Measurements from ENCODE around the gene TSPAN3.

The TSPAN3 gene

GRCh38 chr15:77022646-77023575 lies 48.0 kb downstream of the TSPAN3 start:
- Histone ChIP-seq H3K27ac (ENCODE audit: low read length) (no peak overlapping the region), H3K4me1 (ENCODE audit: control insufficient read depth, insufficient read depth, low read length) (no peaks in the 10 kb centered on the region; the same call in none of the 2 replicates)

GRCh38 chr15:77021803-77022381 lies 49.0 kb downstream of the TSPAN3 start:
- Histone ChIP-seq H3K4me1 (ENCODE audit: control insufficient read depth, insufficient read depth, low read length) (no peaks in the 10 kb centered on the region; the same call in 1 of the 2 replicates), H3K27ac (ENCODE audit: low read length) (no peak overlapping the region), H3K27me3 (ENCODE audit: control insufficient read depth, insufficient read depth, low read length) (no peaks in the 10 kb centered on the region), H3K9me3 (ENCODE audit: control insufficient read depth, insufficient read depth, low read length) (no peaks in the 10 kb centered on the region), H3K36me3 (ENCODE audit: control insufficient read depth, insufficient read depth, low read length) (no peaks in the 10 kb centered on the region), H3K4me3 (ENCODE audit: low read length) (no peak overlapping the region)
- DNase-seq (ENCODE audit: low read depth, low spot score), result no peak
- WGBS (ENCODE audit: insufficient coverage, insufficient read length), result no CpG with 5 or more reads among the region's 7 CpGs

More at GRCh38 chr15:77022646-77023575, 48.0 kb downstream of the TSPAN3 start:
- no peak overlapping the region for H3K4me3 ChIP-seq (ENCODE audit: low read length)
- no CpG with 5 or more reads among the region's 14 CpGs for WGBS (ENCODE audit: insufficient coverage, insufficient read length)
- no peaks in the 10 kb centered on the region for H3K27me3 ChIP-seq (ENCODE audit: control insufficient read depth, insufficient read depth, low read length)
- no peaks in the 10 kb centered on the region for H3K9me3 ChIP-seq (ENCODE audit: control insufficient read depth, insufficient read depth, low read length)
- no peaks in the 10 kb centered on the region for H3K36me3 ChIP-seq (ENCODE audit: control insufficient read depth, insufficient read depth, low read length)
- no peak for DNase-seq (ENCODE audit: low read depth, low spot score)

GRCh38 chr15:77021088-77021481 lies 49.8 kb downstream of the TSPAN3 start:
- no peak overlapping the region for H3K4me3 ChIP-seq (ENCODE audit: low read length)
- H3K4me1 ChIP-seq (ENCODE audit: control insufficient read depth, insufficient read depth, low read length), result no peaks in the 10 kb centered on the region; the same call in 1 of the 2 replicates
- H3K27ac ChIP-seq (ENCODE audit: low read length), result no peak overlapping the region
- H3K36me3 ChIP-seq (ENCODE audit: control insufficient read depth, insufficient read depth, low read length), result no peaks in the 10 kb centered on the region
- no peaks in the 10 kb centered on the region for H3K27me3 ChIP-seq (ENCODE audit: control insufficient read depth, insufficient read depth, low read length)
- DNase-seq (ENCODE audit: low read depth, low spot score), result no peak
- no peaks in the 10 kb centered on the region for H3K9me3 ChIP-seq (ENCODE audit: control insufficient read depth, insufficient read depth, low read length)
- WGBS (ENCODE audit: insufficient coverage, insufficient read length), result no CpG with 5 or more reads among the region's 9 CpGs

- Histone ChIP-seq H3K4me3 (ENCODE audit: low read length) (no peak overlapping the region), H3K27me3 (ENCODE audit: control insufficient read depth, insufficient read depth, low read length) (no peaks in the 10 kb centered on the region), H3K27ac (ENCODE audit: low read length) (no peak overlapping the region), H3K36me3 (ENCODE audit: control insufficient read depth, insufficient read depth, low read length) (no peaks in the 10 kb centered on the region), H3K4me1 (ENCODE audit: control insufficient read depth, insufficient read depth, low read length) (no peaks in the 10 kb centered on the region; the same call in 1 of the 2 replicates), H3K9me3 (ENCODE audit: control insufficient read depth, insufficient read depth, low read length) (no peaks in the 10 kb centered on the region)
- no CpG with 5 or more reads among the region's 6 CpGs for WGBS (ENCODE audit: insufficient coverage, insufficient read length)
- no peak for DNase-seq (ENCODE audit: low read depth, low spot score)
Measured at GRCh38 chr15:77020348-77021087, 50.4 kb downstream of the TSPAN3 start.

- no peaks in the 10 kb centered on the region for H3K27me3 ChIP-seq (ENCODE audit: control insufficient read depth, insufficient read depth, low read length)
- H3K4me1 ChIP-seq (ENCODE audit: control insufficient read depth, insufficient read depth, low read length), result no peaks in the 10 kb centered on the region; the same call in 1 of the 2 replicates
- no peak overlapping the region for H3K27ac ChIP-seq (ENCODE audit: low read length)
- H3K36me3 ChIP-seq (ENCODE audit: control insufficient read depth, insufficient read depth, low read length), result no peaks in the 10 kb centered on the region
- no CpG with 5 or more reads among the region's 12 CpGs for WGBS (ENCODE audit: insufficient coverage, insufficient read length)
- DNase-seq (ENCODE audit: low read depth, low spot score), result no peak
- no peaks in the 10 kb centered on the region for H3K9me3 ChIP-seq (ENCODE audit: control insufficient read depth, insufficient read depth, low read length)
- H3K4me3 ChIP-seq (ENCODE audit: low read length), result no peak overlapping the region
Measured at GRCh38 chr15:77019521-77020331, 51.2 kb downstream of the TSPAN3 start.

GRCh38 chr15:77018796-77019505 lies 52.0 kb downstream of the TSPAN3 start:
- WGBS (ENCODE audit: insufficient coverage, insufficient read length), result no CpG with 5 or more reads among the region's 11 CpGs
- H3K27ac ChIP-seq (ENCODE audit: low read length), result no peak overlapping the region
- no peaks in the 10 kb centered on the region for H3K36me3 ChIP-seq (ENCODE audit: control insufficient read depth, insufficient read depth, low read length)
- H3K4me1 ChIP-seq (ENCODE audit: control insufficient read depth, insufficient read depth, low read length), result no peaks in the 10 kb centered on the region; the same call in 1 of the 2 replicates
- no peak for DNase-seq (ENCODE audit: low read depth, low spot score)
- no peaks in the 10 kb centered on the region for H3K9me3 ChIP-seq (ENCODE audit: control insufficient read depth, insufficient read depth, low read length)
- no peak overlapping the region for H3K4me3 ChIP-seq (ENCODE audit: low read length)
- H3K27me3 ChIP-seq (ENCODE audit: control insufficient read depth, insufficient read depth, low read length), result no peaks in the 10 kb centered on the region

- Histone ChIP-seq H3K27me3 (ENCODE audit: control insufficient read depth, insufficient read depth, low read length) (no peaks in the 10 kb centered on the region), H3K27ac (ENCODE audit: low read length) (no peak overlapping the region), H3K4me3 (ENCODE audit: low read length) (no peak overlapping the region), H3K4me1 (ENCODE audit: control insufficient read depth, insufficient read depth, low read length) (no peaks in the 10 kb centered on the region; the same call in 1 of the 2 replicates), H3K9me3 (ENCODE audit: control insufficient read depth, insufficient read depth, low read length) (no peaks in the 10 kb centered on the region), H3K36me3 (ENCODE audit: control insufficient read depth, insufficient read depth, low read length) (no peaks in the 10 kb centered on the region)
- no CpG with 5 or more reads among the region's 20 CpGs for WGBS (ENCODE audit: insufficient coverage, insufficient read length)
- DNase-seq (ENCODE audit: low read depth, low spot score), result no peak
Measured at GRCh38 chr15:77017761-77018720, 52.9 kb downstream of the TSPAN3 start.

GRCh38 chr15:77017091-77017660 lies 53.7 kb downstream of the TSPAN3 start:
- Histone ChIP-seq H3K27ac (ENCODE audit: low read length) (no peak overlapping the region), H3K4me1 (ENCODE audit: control insufficient read depth, insufficient read depth, low read length) (no peaks in the 10 kb centered on the region; the same call in 1 of the 2 replicates), H3K36me3 (ENCODE audit: control insufficient read depth, insufficient read depth, low read length) (no peaks in the 10 kb centered on the region), H3K4me3 (ENCODE audit: low read length) (no peak overlapping the region), H3K9me3 (ENCODE audit: control insufficient read depth, insufficient read depth, low read length) (no peaks in the 10 kb centered on the region), H3K27me3 (ENCODE audit: control insufficient read depth, insufficient read depth, low read length) (no peaks in the 10 kb centered on the region)
- no peak for DNase-seq (ENCODE audit: low read depth, low spot score)
- WGBS (ENCODE audit: insufficient coverage, insufficient read length), result no CpG with 5 or more reads among the region's 7 CpGs
